ENCODE results near the gene NR3C1.
A peak's percentile ranks its signal among the peaks of the same experiment; 100 is the strongest.

The NR3C1 gene

DNA sequence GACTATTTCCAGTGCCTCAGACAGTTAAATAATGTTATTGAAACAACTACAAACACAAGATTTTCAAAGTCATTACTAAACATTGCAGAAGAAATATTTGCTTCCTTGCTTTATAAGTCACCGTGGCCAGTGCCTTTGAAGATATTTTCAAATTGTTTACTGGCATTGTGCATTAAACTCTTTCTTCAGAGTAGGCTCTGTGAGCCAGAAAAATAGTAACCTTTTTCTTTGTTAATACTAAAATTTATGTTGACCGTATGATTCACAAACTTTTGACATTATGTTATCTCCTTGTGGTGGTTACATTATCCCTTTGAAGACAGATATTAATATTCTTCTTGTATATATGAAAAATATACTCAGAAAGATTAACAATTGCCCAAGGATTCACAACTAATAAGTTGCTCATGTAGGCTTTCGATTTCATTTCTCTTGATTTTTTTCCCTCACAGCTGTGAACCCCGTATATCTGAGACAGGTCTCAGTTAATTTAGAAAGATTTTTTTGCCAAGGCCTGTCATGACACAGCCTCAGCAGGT, 140.1 kb downstream of the NR3C1 start:
- DNase-seq (ENCODE audit: low read depth, low spot score), result no peak
- ChIA-PET POLR2A (no interaction called here), CTCF (no interaction called here)
- TF ChIP-seq, protein P1, sequence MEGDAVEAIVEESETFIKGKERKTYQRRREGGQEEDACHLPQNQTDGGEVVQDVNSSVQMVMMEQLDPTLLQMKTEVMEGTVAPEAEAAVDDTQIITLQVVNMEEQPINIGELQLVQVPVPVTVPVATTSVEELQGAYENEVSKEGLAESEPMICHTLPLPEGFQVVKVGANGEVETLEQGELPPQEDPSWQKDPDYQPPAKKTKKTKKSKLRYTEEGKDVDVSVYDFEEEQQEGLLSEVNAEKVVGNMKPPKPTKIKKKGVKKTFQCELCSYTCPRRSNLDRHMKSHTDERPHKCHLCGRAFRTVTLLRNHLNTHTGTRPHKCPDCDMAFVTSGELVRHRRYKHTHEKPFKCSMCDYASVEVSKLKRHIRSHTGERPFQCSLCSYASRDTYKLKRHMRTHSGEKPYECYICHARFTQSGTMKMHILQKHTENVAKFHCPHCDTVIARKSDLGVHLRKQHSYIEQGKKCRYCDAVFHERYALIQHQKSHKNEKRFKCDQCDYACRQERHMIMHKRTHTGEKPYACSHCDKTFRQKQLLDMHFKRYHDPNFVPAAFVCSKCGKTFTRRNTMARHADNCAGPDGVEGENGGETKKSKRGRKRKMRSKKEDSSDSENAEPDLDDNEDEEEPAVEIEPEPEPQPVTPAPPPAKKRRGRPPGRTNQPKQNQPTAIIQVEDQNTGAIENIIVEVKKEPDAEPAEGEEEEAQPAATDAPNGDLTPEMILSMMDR (IDR thresholded peaks at IDR 0.05; ENCODE audit: insufficient read depth, low read length, missing control alignments), result no peak
- H3K4me3 ChIP-seq (ENCODE audit: low read depth, low read length), result no peak overlapping the region

DNA sequence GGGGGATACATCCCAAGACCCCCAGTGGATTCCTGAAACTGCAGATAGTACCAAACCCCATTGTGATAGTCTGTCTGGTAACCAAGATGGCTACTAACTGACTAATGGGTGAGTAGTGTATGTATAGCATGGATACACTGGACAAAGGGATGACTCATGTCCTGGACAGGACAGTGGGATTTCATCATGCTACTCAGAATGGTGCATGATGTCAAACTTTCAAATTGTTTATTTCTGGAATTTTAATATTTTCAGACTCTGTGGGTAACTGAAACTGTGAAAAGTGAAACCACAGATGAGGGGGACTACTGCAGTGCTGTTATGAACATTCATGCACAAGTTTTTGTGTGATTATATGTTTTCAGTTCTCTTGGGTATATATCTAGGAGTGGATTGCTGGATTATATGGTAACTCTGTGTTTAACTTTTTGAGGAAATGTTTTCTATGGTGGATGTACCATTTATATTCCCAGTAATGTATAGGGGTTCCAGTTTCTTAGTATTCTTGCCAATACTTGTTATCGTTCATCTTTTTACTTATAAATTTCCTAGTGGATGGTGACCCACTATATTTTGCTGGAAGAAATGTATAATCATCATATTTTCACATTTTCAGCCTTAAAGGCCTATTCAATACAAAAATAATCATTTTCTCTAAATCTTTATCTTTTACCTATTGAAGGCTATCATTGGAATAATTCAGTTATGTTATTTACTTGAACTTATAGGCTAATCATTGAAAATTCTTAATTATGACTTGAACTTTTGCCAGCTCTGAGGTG, 140.9 kb downstream of the NR3C1 start:
- TF ChIP-seq, protein P1 (IDR thresholded peaks at IDR 0.05; ENCODE audit: insufficient read depth, low read length, missing control alignments), result no peak
- POLR2A ChIA-PET, result no interaction called here
- no peak overlapping the region for H3K4me3 ChIP-seq (ENCODE audit: low read depth, low read length)
- CTCF ChIA-PET, result no interaction called here
- peak; percentile 73 for DNase-seq (ENCODE audit: low read depth, low spot score)

DNA sequence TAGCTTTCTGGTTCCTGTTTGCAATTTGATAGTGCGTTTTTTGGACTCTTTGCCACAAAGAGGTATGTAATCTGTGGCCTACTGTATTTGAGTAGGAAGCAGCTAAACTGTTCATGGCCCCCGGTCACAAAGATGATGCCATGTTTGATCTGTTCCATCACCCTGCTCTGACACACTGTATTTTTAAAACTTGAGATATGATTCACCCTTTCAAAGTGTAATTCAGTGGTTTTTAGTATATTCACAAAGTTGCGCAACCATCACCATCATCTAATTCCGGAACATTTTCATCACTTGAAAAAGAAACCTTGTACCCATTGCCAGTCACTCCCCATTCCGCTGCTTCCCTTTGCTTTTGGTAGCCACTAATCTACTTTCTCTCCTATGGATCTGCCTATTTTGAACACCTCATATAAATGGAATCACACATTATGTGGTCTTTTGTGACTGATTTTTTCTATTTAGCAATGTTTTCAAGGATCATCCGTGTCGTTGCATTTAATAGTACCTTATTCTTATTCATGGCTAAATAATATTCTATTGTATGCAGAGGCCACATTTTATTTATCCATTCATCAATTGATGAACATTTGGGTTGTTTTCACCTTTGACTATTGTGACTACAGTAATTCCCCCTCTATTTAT, 141.6 kb downstream of the NR3C1 start:
- POLR2A ChIA-PET, result no interaction called here
- CTCF ChIA-PET, result interaction anchor here (0.8 to 1.0 kb wide), 2 partner anchors 14 to 142 kb away, joined by 3 read pairs; no protein-coding TSS in a partner anchor
- TF ChIP-seq, protein P1 (IDR thresholded peaks at IDR 0.05; ENCODE audit: insufficient read depth, low read length, missing control alignments), result no peak
- no peak overlapping the region for H3K4me3 ChIP-seq (ENCODE audit: low read depth, low read length)
- peak; percentile 14 for DNase-seq (ENCODE audit: low read depth, low spot score)

DNA sequence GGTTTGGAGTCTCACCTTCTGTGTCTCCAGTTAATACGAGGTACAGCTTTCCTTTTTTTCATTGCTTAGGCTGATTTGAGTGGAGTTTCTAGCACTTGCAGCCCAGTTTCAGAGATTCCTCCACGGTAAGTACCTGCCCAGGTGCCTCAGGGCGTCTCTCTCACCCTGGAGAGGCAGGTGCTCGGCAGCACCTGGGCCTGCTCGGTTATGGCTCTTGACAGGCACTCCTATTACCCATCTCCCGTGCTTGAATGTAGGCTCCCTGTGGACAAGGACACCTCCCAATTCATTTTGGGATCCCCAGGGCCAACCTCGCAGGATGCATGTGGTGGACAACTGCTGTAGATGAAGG, 144.3 kb downstream of the NR3C1 start:
- POLR2A ChIA-PET, result no interaction called here
- TF ChIP-seq, protein P1 (IDR thresholded peaks at IDR 0.05; ENCODE audit: insufficient read depth, low read length, missing control alignments), result no peak
- no peak for DNase-seq (ENCODE audit: low read depth, low spot score)
- H3K4me3 ChIP-seq (ENCODE audit: low read depth, low read length), result no peak overlapping the region
- CTCF ChIA-PET, result no interaction called here

DNA sequence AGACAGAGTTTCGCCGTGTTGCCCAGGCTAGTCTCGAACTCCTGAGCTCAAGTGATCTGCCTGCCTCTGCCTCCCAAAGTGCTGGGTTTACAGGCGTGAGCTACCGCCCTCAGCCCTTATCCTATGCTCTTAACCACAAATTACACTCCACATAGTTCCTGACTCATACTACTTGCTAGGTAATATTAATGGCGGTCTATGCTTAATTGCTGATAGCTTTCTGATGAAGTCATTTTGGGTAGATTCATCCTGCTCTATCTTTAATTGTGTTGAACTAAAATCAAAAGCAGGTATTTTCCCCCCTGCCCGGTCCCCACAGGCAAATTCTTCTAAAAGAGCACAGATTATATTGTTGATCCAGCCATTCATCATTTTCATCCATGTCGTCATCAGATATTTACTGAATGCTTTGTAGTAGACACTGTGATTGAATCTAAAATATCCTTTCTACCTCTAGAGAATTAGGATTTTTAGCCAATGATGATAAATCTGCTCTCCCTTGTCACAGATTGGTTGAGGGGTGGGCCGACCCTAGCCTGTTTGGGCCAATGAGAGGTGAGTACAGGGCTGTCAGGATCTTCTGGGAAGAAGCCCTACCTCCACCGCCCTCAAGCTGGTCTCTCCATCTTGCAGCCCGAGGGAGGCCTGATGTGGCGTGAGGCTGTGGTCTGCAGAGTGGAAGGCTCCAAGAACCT, 144.8 kb downstream of the NR3C1 start:
- CTCF ChIA-PET, result no interaction called here
- DNase-seq (ENCODE audit: low read depth, low spot score), result peak; percentile 33
- no peak overlapping the region for H3K4me3 ChIP-seq (ENCODE audit: low read depth, low read length)
- TF ChIP-seq, protein P1 (IDR thresholded peaks at IDR 0.05; ENCODE audit: insufficient read depth, low read length, missing control alignments), result no peak
- POLR2A ChIA-PET, result interaction anchor here (0.6 kb wide), 1 partner anchor 14 kb away, joined by 4 read pairs; no protein-coding TSS in a partner anchor

DNA sequence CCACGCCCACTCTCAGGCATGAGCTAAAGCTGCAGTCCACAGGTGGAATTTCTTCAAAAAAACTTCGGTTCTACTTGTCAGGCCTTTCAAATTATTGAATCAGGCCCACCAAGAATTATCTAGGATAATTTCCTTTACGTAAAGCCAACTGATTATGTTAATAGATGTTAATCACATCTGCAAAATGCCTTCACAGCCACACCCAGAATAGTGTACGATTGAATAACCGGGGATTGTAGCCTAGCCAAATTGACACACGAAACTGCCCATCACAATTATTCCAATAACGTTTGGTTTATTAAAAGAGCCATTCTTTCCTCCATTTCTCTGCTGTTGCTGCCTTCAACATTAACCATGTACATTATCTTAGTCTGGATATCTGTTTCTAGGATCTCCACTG, 148.7 kb downstream of the NR3C1 start:
- ChIA-PET POLR2A (no interaction called here), CTCF (no interaction called here)
- DNase-seq (ENCODE audit: low read depth, low spot score), result no peak
- H3K4me3 ChIP-seq (ENCODE audit: low read depth, low read length), result no peak overlapping the region
- TF ChIP-seq, protein P1 (IDR thresholded peaks at IDR 0.05; ENCODE audit: insufficient read depth, low read length, missing control alignments), result no peak

Data from AG04449 (cell line).